Dendritic cell treated with granulocyte-macrophage colony-stimulating factor and Interleukin-4, amounts not matched to agents 40 ng/mL and 50 ng/mL, for 4 days (primary cell): Measurements from ENCODE around the gene PCP4L1.
A peak's percentile ranks its signal among the peaks of the same experiment; 100 is the strongest.
"Not testable (repeated sequence)": the region's sequence is repeated elsewhere in the genome, so short reads cannot be mapped to it uniquely, and the experiment has no call there.

ENCODE experiments used
- H3K27ac Mint-ChIP-seq: one replicate; pipeline ENCODE4 v1.8.0; 2022; ENCODE audit warnings: mild to moderate bottlenecking, mixed read lengths
- H3K27me3 Mint-ChIP-seq: one replicate; pipeline ENCODE4 v1.8.0; 2022; ENCODE audit warnings: mild to moderate bottlenecking, mixed read lengths
- H3K36me3 Mint-ChIP-seq: one replicate; pipeline ENCODE4 v1.8.0; 2022; ENCODE audit warnings: low read depth, mixed read lengths
- H3K4me1 Mint-ChIP-seq: one replicate; pipeline ENCODE4 v1.8.0; 2022; ENCODE audit warnings: low read depth, mixed read lengths
- H3K4me3 Mint-ChIP-seq: one replicate; pipeline ENCODE4 v1.8.0; 2022; ENCODE audit warnings: mild to moderate bottlenecking, moderate library complexity, mixed read lengths
- H3K9me3 Mint-ChIP-seq: one replicate; pipeline ENCODE4 v1.8.0; 2022; ENCODE audit warnings: mixed read lengths
- intact Hi-C: fragments of 100-400 bp; cut with micrococcal nuclease; formaldehyde crosslinking; loops from one replicate; pipeline ENCODE4 v1.15.0; 2022

PCP4L1 gene

DNA sequence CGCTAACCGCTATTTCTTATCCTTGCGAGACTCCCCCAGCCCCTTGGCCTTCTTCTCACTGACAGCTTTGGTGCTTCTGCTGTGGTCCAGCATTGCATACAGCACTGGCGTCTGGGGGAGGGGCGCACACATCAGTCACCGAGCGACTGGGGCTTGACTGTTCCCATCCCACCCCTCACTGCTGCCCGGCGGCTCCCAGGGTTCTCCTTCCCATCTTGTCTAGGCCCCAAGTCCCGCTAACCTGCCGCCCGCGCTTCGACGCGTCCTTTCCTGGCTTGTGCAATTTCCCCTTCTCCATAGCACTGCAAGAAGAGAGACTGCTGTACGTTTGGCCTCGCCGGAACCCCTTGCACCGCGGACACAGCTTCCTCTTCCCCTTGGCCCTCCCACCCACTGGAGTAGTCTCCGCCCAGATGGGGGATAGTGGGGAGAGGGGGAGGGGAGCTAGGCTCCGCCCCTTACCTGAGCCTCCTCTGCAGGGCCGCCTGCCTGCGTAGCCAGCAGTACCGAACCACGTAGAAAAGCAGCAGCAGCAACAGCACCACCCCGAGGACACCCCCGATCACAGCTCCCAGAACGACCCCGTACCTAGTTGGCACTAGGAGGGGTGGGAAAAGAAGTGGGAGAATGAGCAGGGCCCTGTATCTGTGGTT is 47.4 kb downstream of the PCP4L1 start:
- Mint-ChIP-seq H3K36me3 (peaks cover 11% of the 10 kb centered on the region), H3K27me3 (no peaks in the 10 kb centered on the region), H3K27ac (peak overlapping the region; percentile 92), H3K4me3 (peak overlapping the region; percentile 85), H3K4me1 (peaks cover 53% of the 10 kb centered on the region), H3K9me3 (no peaks in the 10 kb centered on the region)
- intact Hi-C loops: loop anchor here (10.0 kb wide), 1 partner anchor 69 kb away; no protein-coding TSS in a partner anchor

DNA sequence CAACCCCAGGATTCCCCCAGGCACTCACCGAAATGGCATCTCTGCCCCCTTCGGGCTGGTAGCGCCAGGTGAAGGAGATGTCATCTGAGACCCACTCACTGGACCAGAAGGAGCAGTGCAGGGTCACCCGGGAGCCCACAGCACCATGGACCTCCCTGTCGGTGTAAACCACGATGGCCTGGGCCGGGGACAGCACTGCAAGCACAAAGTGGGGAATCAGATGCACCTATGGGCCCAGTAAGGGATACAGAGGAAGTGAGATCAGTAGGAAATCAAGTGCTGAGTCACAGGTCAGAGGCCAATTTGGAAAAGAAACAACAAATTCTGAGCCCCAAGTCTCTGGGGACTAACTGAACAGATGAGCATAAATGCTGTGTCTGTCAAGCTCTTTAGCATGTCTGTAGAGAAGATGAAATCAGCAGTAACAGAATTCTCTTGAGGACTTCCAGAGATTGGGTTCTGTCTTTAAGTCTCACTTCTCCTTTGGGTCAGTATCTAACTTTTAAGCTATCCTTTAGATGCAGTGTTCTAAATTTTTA is 48.8 kb downstream of the PCP4L1 start:
- H3K27me3 Mint-ChIP-seq: no peaks in the 10 kb centered on the region
- no peaks in the 10 kb centered on the region for H3K9me3 Mint-ChIP-seq
- intact Hi-C loops: loop anchor here (10.0 kb wide), 1 partner anchor 68 kb away; no protein-coding TSS in a partner anchor
- H3K4me1 Mint-ChIP-seq: peaks cover 56% of the 10 kb centered on the region
- H3K36me3 Mint-ChIP-seq: peaks cover 11% of the 10 kb centered on the region
- H3K4me3 Mint-ChIP-seq: peak overlapping the region; percentile 44
- H3K27ac Mint-ChIP-seq: peak overlapping the region; percentile 92

DNA sequence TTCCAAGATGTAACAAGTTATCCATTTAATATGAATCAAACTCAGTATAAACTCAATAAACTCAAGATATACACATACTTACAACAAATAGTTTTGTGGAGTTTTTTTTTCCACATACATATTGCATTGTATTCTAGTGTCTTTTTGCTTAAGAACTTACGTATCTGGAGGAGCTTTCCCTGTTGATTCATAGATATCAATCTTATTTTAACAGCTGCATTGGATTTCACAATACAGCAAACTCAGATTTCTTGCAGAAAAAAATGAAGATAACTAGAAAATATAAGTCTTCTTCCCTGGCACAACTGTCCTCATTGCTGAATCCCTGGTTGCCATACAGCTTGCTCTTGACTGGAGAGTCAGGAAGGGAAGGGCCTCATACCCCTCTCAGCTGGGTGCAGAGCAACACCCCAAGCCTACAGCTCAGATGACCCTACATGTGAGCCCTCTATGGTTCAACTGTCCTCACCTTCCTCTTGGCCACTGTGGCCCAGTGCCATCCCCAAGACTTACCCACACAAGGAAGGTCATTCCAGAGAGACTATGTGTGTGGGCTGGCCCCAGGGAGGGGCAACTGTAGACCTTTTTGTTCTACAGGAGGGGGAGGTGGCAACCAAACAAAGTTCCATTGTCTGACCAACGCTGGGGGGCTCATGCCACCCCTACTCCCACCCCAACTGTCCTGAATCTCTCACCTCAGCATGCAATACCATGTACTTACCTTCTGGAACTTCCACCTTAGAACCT is 49.5 kb downstream of the PCP4L1 start:
- peak overlapping the region; percentile 40 for H3K27ac Mint-ChIP-seq
- intact Hi-C loops: loop anchor here (10.0 kb wide), 1 partner anchor 67 kb away; no protein-coding TSS in a partner anchor

DNA sequence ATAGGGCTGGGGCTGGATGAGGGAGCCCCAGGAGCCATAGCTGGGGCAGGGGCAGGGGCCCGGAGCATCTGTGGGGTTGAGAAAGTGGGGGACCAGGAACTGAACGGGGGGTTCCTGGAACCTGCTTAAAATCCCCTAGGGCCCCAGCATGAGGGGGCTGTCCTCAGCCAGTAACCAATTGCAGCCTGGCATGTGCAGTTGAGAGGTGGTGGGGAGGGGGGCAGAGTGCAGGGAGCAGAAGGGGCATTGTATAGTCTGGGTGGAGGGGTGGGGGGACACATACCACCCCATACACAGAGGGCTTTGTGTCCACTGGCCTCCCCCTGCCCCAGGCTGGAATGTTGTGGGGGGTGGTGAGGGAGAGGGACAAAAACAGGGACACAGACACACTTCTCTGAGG is 51.3 kb downstream of the PCP4L1 start, which contains the start of gene MPZ:
MPZ (minus strand) TSS at position 101 of the 400 bp plus-strand sequence; CDS start at position 38, 63 bp downstream.
- H3K4me1 Mint-ChIP-seq: peaks cover 58% of the 10 kb centered on the region
- intact Hi-C loops: loop anchor here (5.0 to 10.0 kb wide), 2 partner anchors 65 to 83 kb away; partner anchors contain the start of gene TOMM40L
- no peaks in the 10 kb centered on the region for H3K9me3 Mint-ChIP-seq
- H3K27ac Mint-ChIP-seq: peak within 1 kb of the TSS; percentile 40
- H3K4me3 Mint-ChIP-seq: no peak within 1 kb of the TSS
- no peaks in the 10 kb centered on the region for H3K27me3 Mint-ChIP-seq
- H3K36me3 Mint-ChIP-seq: peaks cover 15% of the 10 kb centered on the region

More for the DNA sequence above, 49.5 kb downstream of the PCP4L1 start:
- H3K9me3 Mint-ChIP-seq: no peaks in the 10 kb centered on the region
- peaks cover 56% of the 10 kb centered on the region for H3K4me1 Mint-ChIP-seq
- peaks cover 10% of the 10 kb centered on the region for H3K36me3 Mint-ChIP-seq
- H3K4me3 Mint-ChIP-seq: no peak overlapping the region
- no peaks in the 10 kb centered on the region for H3K27me3 Mint-ChIP-seq

DNA sequence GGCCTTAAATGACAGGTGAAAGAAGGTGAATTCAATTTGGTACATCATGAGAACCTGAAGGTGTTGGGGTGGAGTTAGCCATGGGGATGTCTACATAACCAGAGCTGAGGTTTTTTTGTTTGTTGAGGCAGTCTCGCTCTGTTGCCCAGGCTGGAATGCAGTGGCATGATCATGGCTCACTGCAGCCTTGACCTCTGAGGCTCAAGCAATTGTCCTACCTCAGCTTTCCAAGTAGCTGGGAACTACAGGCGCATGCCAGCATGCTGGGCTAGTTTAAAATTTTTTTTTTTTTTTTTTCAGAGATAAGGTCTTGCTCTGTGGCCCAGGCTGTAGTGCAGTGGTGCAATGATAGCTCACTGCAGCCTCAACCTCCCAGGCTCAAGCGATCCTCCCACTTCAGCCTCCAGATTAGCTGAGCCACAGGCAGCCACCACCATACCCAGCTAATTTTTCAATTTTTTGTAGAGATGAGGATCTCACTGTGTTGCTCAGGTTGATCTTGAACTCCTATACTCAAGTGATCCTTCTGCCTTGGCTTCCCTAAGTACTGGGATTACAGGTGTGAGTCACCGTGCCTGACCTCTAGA is 53.1 kb downstream of the PCP4L1 start:
- H3K9me3 Mint-ChIP-seq: no peaks in the 10 kb centered on the region

DNA sequence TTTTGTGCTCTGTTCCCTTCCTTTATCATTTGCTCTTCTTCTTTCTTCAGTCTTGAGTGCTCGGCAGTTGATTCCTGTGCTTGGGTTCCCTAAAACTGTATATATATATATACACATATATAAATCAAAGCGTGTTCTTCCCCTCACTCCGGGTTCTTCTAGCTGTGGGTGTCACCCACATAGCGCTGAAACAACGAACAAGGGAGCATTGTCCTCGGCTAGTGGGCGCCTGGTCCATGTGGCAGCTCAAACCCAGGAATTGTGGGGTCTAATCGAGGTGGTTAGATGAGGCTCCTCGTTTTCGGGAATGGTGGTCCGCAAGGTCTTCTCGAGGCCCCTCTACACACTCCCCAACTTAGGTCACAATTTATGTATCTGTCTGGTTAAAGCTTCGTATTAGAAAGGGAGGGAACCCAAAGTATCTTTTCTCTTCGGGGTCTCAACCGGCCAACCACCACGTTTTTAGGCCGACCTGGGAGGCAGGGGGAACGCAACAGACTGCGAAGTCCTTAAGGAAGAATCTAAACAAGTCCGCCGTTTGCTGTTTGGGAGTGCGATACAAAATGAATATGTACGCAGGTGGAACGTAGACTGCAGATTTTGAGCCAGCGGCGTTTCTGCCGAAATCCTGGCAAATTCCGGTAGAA is 55.1 kb downstream of the PCP4L1 start:
- Mint-ChIP-seq H3K27me3 (no peaks in the 10 kb centered on the region), H3K4me1 (peaks cover 34% of the 10 kb centered on the region), H3K4me3 (peak overlapping the region; percentile 91), H3K36me3 (peaks cover 14% of the 10 kb centered on the region), H3K27ac (peak overlapping the region; percentile 99), H3K9me3 (no peaks in the 10 kb centered on the region)
- intact Hi-C loops: loop anchor here (5.0 kb wide), 1 partner anchor 86 kb away; the partner anchor contains the start of gene TOMM40L

More for the DNA sequence above, 53.1 kb downstream of the PCP4L1 start:
- Mint-ChIP-seq H3K4me3 (no peak overlapping the region), H3K27ac (no peak overlapping the region), H3K36me3 (peaks cover 10% of the 10 kb centered on the region), H3K4me1 (peaks cover 54% of the 10 kb centered on the region), H3K27me3 (no peaks in the 10 kb centered on the region)
- intact Hi-C loops: loop anchor here (5.0 kb wide), 1 partner anchor 84 kb away; the partner anchor contains the start of gene TOMM40L

DNA sequence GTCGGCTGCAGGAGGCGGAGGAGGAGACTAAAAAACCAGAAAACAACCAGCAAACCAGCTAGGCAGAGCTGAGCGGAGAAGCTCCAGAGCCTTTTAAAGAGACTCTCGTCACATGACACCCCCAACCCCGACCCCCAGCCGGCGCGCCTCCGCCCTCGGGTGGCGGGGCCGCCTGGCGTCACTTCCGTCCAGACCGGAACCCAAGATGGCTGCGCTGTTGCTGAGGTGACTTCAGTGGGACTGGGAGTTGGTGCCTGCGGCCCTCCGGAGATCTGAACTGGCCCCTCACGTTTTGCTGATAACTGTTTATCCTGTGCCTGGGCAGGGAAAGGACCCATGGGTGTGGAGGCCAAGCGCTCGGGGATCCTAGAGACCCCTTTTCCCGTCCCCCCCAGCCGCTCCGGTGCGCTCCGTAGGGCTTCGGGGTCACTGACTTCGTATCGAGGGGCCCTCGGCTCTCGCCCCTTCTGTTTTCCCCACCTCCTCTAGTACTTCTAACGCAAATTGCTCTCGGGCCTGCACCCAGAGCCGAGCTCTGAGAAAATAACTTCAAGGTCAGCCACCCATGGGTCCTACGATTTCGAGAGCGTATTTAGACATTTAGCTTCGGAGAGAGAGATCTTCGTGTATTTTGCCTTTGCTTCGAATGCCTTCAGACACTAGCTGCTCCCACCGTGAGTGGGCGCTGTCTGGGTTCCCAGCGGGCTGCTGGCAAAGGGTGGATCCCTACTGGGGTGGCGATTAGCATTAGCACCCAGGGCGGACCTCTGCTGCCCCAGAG is 55.8 kb downstream of the PCP4L1 start, which contains the start of gene SDHC:
SDHC (plus strand) TSS at position 181 of the 781 bp plus-strand sequence; CDS start at position 206, 25 bp downstream.
- peak within 1 kb of the TSS; percentile 91 for H3K4me3 Mint-ChIP-seq
- peak within 1 kb of the TSS; percentile 99 for H3K27ac Mint-ChIP-seq
- no peaks in the 10 kb centered on the region for H3K27me3 Mint-ChIP-seq
- H3K9me3 Mint-ChIP-seq: no peaks in the 10 kb centered on the region
- peaks cover 31% of the 10 kb centered on the region for H3K4me1 Mint-ChIP-seq
- H3K36me3 Mint-ChIP-seq: peaks cover 21% of the 10 kb centered on the region
- intact Hi-C loops: loop anchor here (5.0 kb wide), 1 partner anchor 87 kb away; the partner anchor contains the start of gene TOMM40L

DNA sequence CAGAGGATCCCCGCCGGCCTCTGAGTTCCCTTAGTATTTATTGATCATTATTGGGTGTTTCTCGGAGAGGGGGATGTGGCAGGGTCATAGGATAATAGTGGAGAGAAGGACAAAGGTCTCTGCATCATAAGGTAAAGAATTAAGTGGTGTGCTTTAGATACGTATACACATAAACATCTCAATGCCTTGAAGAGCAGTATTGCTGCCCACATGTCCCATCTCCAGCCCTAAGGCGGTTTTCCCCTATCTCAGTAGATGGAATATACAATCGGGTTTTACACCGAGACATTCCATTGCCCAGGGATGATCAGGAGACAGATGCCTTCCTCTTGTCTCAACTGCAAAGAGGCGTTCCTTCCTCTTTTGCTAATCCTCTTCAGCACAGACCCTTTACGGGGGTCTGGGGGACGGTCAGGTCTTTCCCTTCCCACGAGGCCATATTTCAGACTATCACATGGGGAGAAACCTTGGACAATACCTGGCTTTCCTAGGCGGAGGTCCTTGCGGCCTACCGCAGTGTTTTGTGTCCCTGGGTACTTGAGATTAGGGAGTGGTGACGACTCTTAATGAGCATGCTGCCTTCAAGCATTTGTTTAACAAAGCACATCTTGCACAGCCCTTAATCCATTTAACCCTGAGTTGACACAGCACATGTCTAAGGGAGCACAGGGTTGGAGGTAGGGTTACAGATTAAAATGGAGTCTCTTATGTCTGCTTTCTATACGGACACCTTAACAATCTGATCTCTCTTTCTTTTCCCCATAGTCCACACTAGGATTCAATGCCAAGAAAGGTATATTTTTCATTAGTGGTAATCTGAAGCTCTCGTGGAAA is 57.5 kb downstream of the PCP4L1 start:
- H3K27me3 Mint-ChIP-seq, H3K4me3 Mint-ChIP-seq, intact Hi-C loops, H3K9me3 Mint-ChIP-seq: not testable (repeated sequence)
- H3K27ac Mint-ChIP-seq: peak overlapping the region; percentile 99
- H3K4me1 Mint-ChIP-seq: peaks cover 34% of the 10 kb centered on the region
- peaks cover 35% of the 10 kb centered on the region for H3K36me3 Mint-ChIP-seq

DNA sequence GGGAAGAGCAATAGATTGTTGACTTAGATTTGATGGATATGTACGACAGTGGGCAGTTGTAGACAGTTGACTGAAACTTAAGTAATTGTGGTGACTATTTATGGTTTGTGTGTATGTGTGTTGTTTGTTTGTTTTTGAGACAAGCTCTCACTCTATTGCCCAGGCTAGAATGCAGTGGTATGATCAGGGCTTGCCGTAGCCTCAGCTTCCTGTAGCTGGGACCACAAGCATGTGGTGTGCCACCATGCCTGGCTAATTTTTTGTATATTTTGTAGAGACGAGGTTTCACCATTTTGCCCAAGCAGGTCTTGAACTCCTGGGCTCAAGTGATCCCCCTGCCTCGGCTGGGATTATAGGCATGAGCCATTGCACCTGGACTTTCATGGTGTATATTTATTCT is 65.5 kb downstream of the PCP4L1 start:
- Mint-ChIP-seq H3K27me3 (no peaks in the 10 kb centered on the region), H3K27ac (no peak overlapping the region), H3K9me3 (no peaks in the 10 kb centered on the region), H3K4me3 (no peak overlapping the region), H3K4me1 (peaks cover 8% of the 10 kb centered on the region), H3K36me3 (peaks cover 80% of the 10 kb centered on the region)
- intact Hi-C loops: no loop called here

DNA sequence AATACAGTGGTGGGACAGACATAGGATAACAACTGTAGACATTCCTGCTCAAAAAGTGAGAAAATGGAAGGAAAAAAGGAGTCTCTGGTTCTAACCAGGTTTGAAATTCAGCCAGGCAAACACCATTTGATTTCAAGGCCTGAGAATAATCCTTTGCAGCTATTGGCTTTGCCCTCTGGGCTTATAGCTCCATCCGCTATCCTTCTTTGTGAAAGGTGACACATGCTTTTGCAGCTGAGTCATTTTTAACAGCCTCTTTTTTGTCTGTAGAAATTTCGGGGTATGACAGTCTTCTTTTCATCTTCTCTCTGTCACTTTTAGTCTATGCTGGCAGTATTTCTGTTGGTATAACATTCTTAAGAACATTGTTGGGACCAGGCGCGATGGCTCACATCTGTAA is 71.8 kb downstream of the PCP4L1 start:
- Mint-ChIP-seq H3K27me3 (no peaks in the 10 kb centered on the region), H3K4me1 (peaks cover 5% of the 10 kb centered on the region), H3K36me3 (peaks cover 99% of the 10 kb centered on the region), H3K27ac (no peak overlapping the region), H3K4me3 (no peak overlapping the region), H3K9me3 (no peaks in the 10 kb centered on the region)
- intact Hi-C loops: no loop called here

DNA sequence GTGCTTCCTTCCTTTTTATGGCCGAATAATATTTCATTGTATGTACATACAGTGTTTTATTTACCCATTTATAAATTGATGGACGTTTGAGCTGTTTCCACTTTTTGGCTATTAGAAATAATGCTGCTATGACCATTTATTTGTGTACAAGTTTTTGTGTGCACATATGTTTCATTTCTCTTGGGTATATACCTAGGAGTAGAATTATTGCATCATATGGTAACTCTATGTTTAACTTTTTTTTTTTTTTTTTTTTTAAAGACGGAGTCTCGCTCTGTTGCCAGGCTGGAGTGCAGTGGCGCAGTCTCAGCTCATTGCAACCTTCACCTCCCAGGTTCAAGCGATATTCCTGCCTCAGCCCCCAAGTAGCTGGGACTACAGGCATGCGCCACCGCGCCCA is 74.6 kb downstream of the PCP4L1 start:
- no peak overlapping the region for H3K27ac Mint-ChIP-seq
- H3K4me1 Mint-ChIP-seq: peaks cover 5% of the 10 kb centered on the region
- no peaks in the 10 kb centered on the region for H3K9me3 Mint-ChIP-seq
- no peak overlapping the region for H3K4me3 Mint-ChIP-seq
- H3K36me3 Mint-ChIP-seq: peaks cover 99% of the 10 kb centered on the region
- no peaks in the 10 kb centered on the region for H3K27me3 Mint-ChIP-seq
- intact Hi-C loops: no loop called here
